H1 (cell line): Measurements from ENCODE around the gene IQCE. TPM values are rescaled to one million over a fixed set of nuclear protein-coding genes. Genes with fewer than 3 reads are reported as not detected.

Experiments
- CTCF ChIA-PET: fragments of 300-600 bp; sonication (Branson Sonifier 250); formaldehyde crosslinking; loops from one replicate; lab custom pipeline; 2021; ENCODE audit not compliant: partially characterized antibody; lab: Charles Lee
- POLR2A ChIA-PET: fragments of 300-600 bp; sonication (Branson Sonifier 250); formaldehyde crosslinking; loops from one replicate; lab custom pipeline; 2021; ENCODE audit warnings: inconsistent platforms; ENCODE audit not compliant: partially characterized antibody; lab: Charles Lee
- DNase-seq, 2 experiments: peaks; one replicate each; pipeline versions ENCODE4 v3.0.0 to v3.0.0-alpha.2; 2010 to 2022; ENCODE audit warnings: low spot score in 2 of 2, low read depth in 1 of 2, mixed read lengths in 1 of 2
- FAIRE-seq: peaks from 2 replicates; lab custom pipeline; 2011; peaks lifted over from hg19 to GRCh38; lab: Jason Lieb, UNC
- H2AFZ ChIP-seq: 2 replicates; pipeline ENCODE4 v1.8.1; 2012; ENCODE audit warnings: low read length, inconsistent platforms
- H2AK5ac ChIP-seq: 2 replicates; pipeline ENCODE4 v1.6.1; 2013; ENCODE audit warnings: low read depth, low read length
- H2BK120ac ChIP-seq: replicated peaks from 2 replicates; pipeline ENCODE3; 2013; ENCODE audit warnings: low read depth, low read length, inconsistent platforms
- H2BK12ac ChIP-seq: 2 replicates; pipeline ENCODE4 v1.6.1; 2013; ENCODE audit warnings: low read depth, low read length
- H2BK15ac ChIP-seq: 2 replicates; pipeline ENCODE4 v1.6.1; 2013; ENCODE audit warnings: low read length
- H2BK20ac ChIP-seq: 2 replicates; pipeline ENCODE4 v1.6.1; 2013; ENCODE audit warnings: low read length
- H2BK5ac ChIP-seq: 2 replicates; pipeline ENCODE4 v1.6.1; 2013; ENCODE audit warnings: low read depth, low read length
- H3K14ac ChIP-seq: 2 replicates; pipeline ENCODE4 v1.6.1; 2013; ENCODE audit warnings: inconsistent platforms; ENCODE audit not compliant: insufficient read length
- H3K18ac ChIP-seq: 2 replicates; pipeline ENCODE4 v1.6.1; 2013; ENCODE audit warnings: low read length; ENCODE audit errors: extremely low read depth
- H3K23ac ChIP-seq: 2 replicates; pipeline ENCODE4 v1.6.1; 2013; ENCODE audit warnings: inconsistent platforms; ENCODE audit not compliant: insufficient read length
- H3K23me2 ChIP-seq: 2 replicates; pipeline ENCODE4 v1.6.1; 2013; ENCODE audit warnings: low read depth, low read length
- H3K27ac ChIP-seq: 2 replicates; pipeline ENCODE4 v1.6.1; 2011; ENCODE audit warnings: low read depth, low read length, inconsistent platforms
- H3K27me3 ChIP-seq, 4 experiments: replicated peaks in 1 of 4; 1 replicate in 1 of 4; 2 replicates in 3 of 4; pipeline versions ENCODE4 v1.6.1 to v1.8.1; 2011 to 2013; ENCODE audit warnings: low read length in 3 of 4, mild to moderate bottlenecking in 3 of 4, inconsistent platforms in 2 of 4, mixed read lengths in 2 of 4, moderate library complexity in 1 of 4; ENCODE audit not compliant: control insufficient read depth in 3 of 4, insufficient read depth in 3 of 4; ENCODE audit errors: extremely low read depth in 1 of 4
- H3K36me3 ChIP-seq, 4 experiments: 2 replicates each; pipeline versions ENCODE4 v1.6.1 to v1.8.1; 2011 to 2013; ENCODE audit warnings: mild to moderate bottlenecking in 4 of 4, low read length in 3 of 4, moderate library complexity in 2 of 4, control low read depth in 1 of 4, inconsistent platforms in 1 of 4; ENCODE audit not compliant: insufficient read depth in 4 of 4, control insufficient read depth in 2 of 4
- H3K4ac ChIP-seq: replicated peaks from 2 replicates; pipeline ENCODE3; 2013; ENCODE audit warnings: low read length, low read depth, mixed read lengths, inconsistent platforms; ENCODE audit not compliant: insufficient read length
- H3K4me1 ChIP-seq, 4 experiments: replicated peaks in 1 of 4; 1 replicate in 1 of 4; 2 replicates in 3 of 4; pipeline versions ENCODE4 v1.6.1 to v1.8.1; 2011 to 2013; ENCODE audit warnings: low read length in 3 of 4, inconsistent platforms in 2 of 4, mixed read lengths in 1 of 4; ENCODE audit not compliant: insufficient read depth in 4 of 4, control insufficient read depth in 3 of 4
- H3K4me2 ChIP-seq, 2 experiments: 2 replicates each; pipeline versions ENCODE4 v1.6.1 to v1.8.1; 2011 to 2013; ENCODE audit warnings: low read depth in 2 of 2, low read length in 2 of 2, control low read depth in 1 of 2, inconsistent platforms in 1 of 2, mild to moderate bottlenecking in 1 of 2; ENCODE audit not compliant: insufficient read depth in 1 of 2
- H3K4me3 ChIP-seq, 4 experiments: fragments of 200-600, 300-600 bp in 1 of 4; sonication (generic), shearing (Covaris generic), sonication (Bioruptor Twin) in 1 of 4; 2 replicates each; pipeline versions ENCODE4 v1.5.1 to v1.8.1; 2011 to 2016; ENCODE audit warnings: low read length in 4 of 4, low read depth in 3 of 4, control low read depth in 2 of 4, inconsistent platforms in 2 of 4, mild to moderate bottlenecking in 2 of 4, mixed read lengths in 1 of 4, moderate library complexity in 1 of 4; ENCODE audit not compliant: insufficient read depth in 2 of 4; ENCODE audit errors: extremely low read depth in 1 of 4
- H3K56ac ChIP-seq: replicated peaks from 2 replicates; pipeline ENCODE3; 2013; ENCODE audit warnings: low read depth, mild to moderate bottlenecking, mixed read lengths, low read length, inconsistent platforms; ENCODE audit not compliant: insufficient read length
- H3K79me1 ChIP-seq: 2 replicates; pipeline ENCODE4 v1.6.1; 2013; ENCODE audit warnings: low read depth, low read length, control low read depth
- H3K79me2 ChIP-seq, 2 experiments: 2 replicates each; pipeline versions ENCODE4 v1.6.1 to v1.8.1; 2012 to 2013; ENCODE audit warnings: low read length in 2 of 2, mild to moderate bottlenecking in 2 of 2, inconsistent platforms in 1 of 2; ENCODE audit not compliant: insufficient read depth in 2 of 2, control insufficient read depth in 1 of 2
- H3K9ac ChIP-seq, 4 experiments: replicated peaks in 1 of 4; 1 replicate in 1 of 4; 2 replicates in 3 of 4; pipeline versions ENCODE4 v1.6.1 to v1.8.1; 2011 to 2013; ENCODE audit warnings: low read depth in 3 of 4, low read length in 3 of 4, control low read depth in 2 of 4, mild to moderate bottlenecking in 2 of 4, moderate library complexity in 2 of 4, inconsistent platforms in 1 of 4; ENCODE audit errors: extremely low read depth in 1 of 4
- H3K9me3 ChIP-seq, 2 experiments: 2 replicates each; pipeline versions ENCODE4 v1.6.1 to v1.8.1; 2012 to 2013; ENCODE audit warnings: mild to moderate bottlenecking in 2 of 2, moderate library complexity in 2 of 2, control low read depth in 1 of 2, inconsistent platforms in 1 of 2, low read depth in 1 of 2, low read length in 1 of 2, mixed read lengths in 1 of 2; ENCODE audit not compliant: insufficient read depth in 2 of 2
- H4K20me1 ChIP-seq, 2 experiments: replicated peaks in 1 of 2; 2 replicates each; pipeline versions ENCODE3 to v1.8.1; 2011 to 2013; ENCODE audit warnings: inconsistent platforms in 2 of 2, low read length in 2 of 2, mild to moderate bottlenecking in 1 of 2; ENCODE audit not compliant: insufficient read depth in 2 of 2, control insufficient read depth in 1 of 2
- H4K5ac ChIP-seq: 2 replicates; pipeline ENCODE4 v1.6.1; 2013; ENCODE audit warnings: low read length, low read depth, mixed read lengths, inconsistent platforms; ENCODE audit not compliant: insufficient read length
- H4K8ac ChIP-seq: 2 replicates; pipeline ENCODE4 v1.8.0; 2013; ENCODE audit warnings: mild to moderate bottlenecking, moderate library complexity, low read length, inconsistent platforms; ENCODE audit not compliant: insufficient read depth; ENCODE audit errors: extremely low read depth
- H4K91ac ChIP-seq: replicated peaks from 2 replicates; pipeline ENCODE3; 2013; ENCODE audit warnings: low read length, mixed read lengths, inconsistent platforms; ENCODE audit not compliant: insufficient read length
- NRF1 ChIP-seq: IDR thresholded peaks from 2 replicates; pipeline ENCODE4 v1.6.1; 2011; ENCODE audit warnings: mild to moderate bottlenecking, low read depth, low read length, improper control_type of control experiment
- POLR2A ChIP-seq, 2 experiments: IDR thresholded peaks; 1 replicate in 1 of 2; 2 replicates in 1 of 2; pipeline ENCODE4 v1.6.1; 2011; ENCODE audit warnings: low read depth in 2 of 2, low read length in 2 of 2, mild to moderate bottlenecking in 2 of 2; ENCODE audit errors: control extremely low read depth in 1 of 2
- POLR2AphosphoS5 ChIP-seq: IDR thresholded peaks from 2 replicates; pipeline ENCODE4 v1.6.1; 2011; ENCODE audit warnings: low read depth, low read length
- WGBS, 2 experiments: shearing (Covaris generic) in 1 of 2; methylation state at CpG; one replicate each; pipeline versions ENCODE4 v1.1.6 to v1.1.7; 2013 to 2015; ENCODE audit warnings: low lambda C conversion rate in 2 of 2, mixed read lengths in 2 of 2, inconsistent platforms in 1 of 2, low coverage in 1 of 2, missing lambda C conversion rate in 1 of 2; ENCODE audit not compliant: insufficient replicate concordance in 2 of 2, insufficient coverage in 1 of 2, insufficient read length in 1 of 2; ENCODE audit errors: extremely low coverage in 1 of 2, missing lambda C conversion rate in 1 of 2; 5-methylcytosine and 5-hydroxymethylcytosine counted together
- polyA plus RNA-seq, 7 experiments: library from polyadenylated mRNA; depleted of rRNA in 3 of 7; stranded (reverse) in 5 of 7; unstranded in 2 of 7; fragments of >200 nt in 5 of 7; fragments of 200-250 nt in 2 of 7; gene quantifications; 1 replicate in 5 of 7; 2 replicates in 1 of 7; 4 replicates in 1 of 7; pipeline versions ENCODE4 v1.2.1 to v1.2.3, GENCODE V29; 2011 to 2013; ENCODE audit warnings: missing spikeins in 2 of 7, mixed read lengths in 2 of 7
- total RNA-seq: library from RNA; stranded (reverse); fragmentation: NEBNext Ultra II Directional; extraction: Animal tissue kit (Norgen Biotek cat#: 25700); gene quantifications from 2 replicates; pipeline ENCODE4 v1.2.1, GENCODE V29; 2021

IQCE gene
- total and polyA plus RNA-seq, 2 of the 8 experiments (the other 6 are each of a cell fraction or from before 2014, with no cell fraction given) = 2.2 to 4.9 TPM

- H3K79me2 ChIP-seq = no peaks in the 10 kb centered on the region
- peaks cover 0 to 4% of the 10 kb centered on the region in 2 experiments; a peak in 2 of 4 replicates for H3K9me3 ChIP-seq
- no peak overlapping the region; the same call in 1 of the 2 replicates for H2BK5ac ChIP-seq
- H4K91ac ChIP-seq = no peak overlapping the region
- H2BK12ac ChIP-seq = no peak overlapping the region
- ChIA-PET CTCF (interaction anchor here (0.9 to 4.0 kb wide), 7 partner anchors 11 to 96 kb away, joined by 3 to 17 read pairs (median 7); no protein-coding TSS in a partner anchor), POLR2A (interaction anchor here (0.6 to 1.3 kb wide), 3 partner anchors 18 to 194 kb away, joined by 3 to 5 read pairs (median 3); no protein-coding TSS in a partner anchor)
- no peak overlapping the region for H2AK5ac ChIP-seq
- H3K18ac ChIP-seq = no peak overlapping the region; the same call in 1 of the 2 replicates
- H2BK120ac ChIP-seq = no peak overlapping the region
- no peak overlapping the region for H3K9ac ChIP-seq
- TF ChIP-seq POLR2AphosphoS5 (peak; percentile 53; the same call in 1 of the 2 replicates), NRF1 (no peak), POLR2A (IDR thresholded peaks at IDR 0.05; ENCODE audit: control extremely low read depth in 1 of 2, low read depth in 2 of 2, low read length in 2 of 2) (peak in 1 of 2 experiments; percentile 46; a peak in 1 of 3 replicates)
- TF ChIP-seq, all 59 proteins: peak for 2
- Histone ChIP-seq H2BK20ac (no peak overlapping the region), H3K23ac (no peak overlapping the region), H4K5ac (no peak overlapping the region), H3K27ac (no peak overlapping the region; the same call in 1 of the 2 replicates), H2BK15ac (no peak overlapping the region), H3K4me1 (peaks cover 0 to 4% (median under 1%) of the 10 kb centered on the region in 4 experiments; a peak in 2 of 7 replicates), H4K8ac (no peak overlapping the region; the same call in 1 of the 2 replicates), H3K14ac (no peak overlapping the region), H2AFZ (no peak overlapping the region), H3K79me1 (no peaks in the 10 kb centered on the region), H3K23me2 (no peaks in the 10 kb centered on the region), H3K56ac (no peak overlapping the region), H3K4me2 (no peak overlapping the region), H4K20me1 (peaks cover 0 to 12% of the 10 kb centered on the region in 2 experiments), H3K4me3 (no peak overlapping the region), H3K4ac (no peak overlapping the region), H3K27me3 (peaks cover 0 to 4% (median 0%) of the 10 kb centered on the region in 4 experiments; a peak in 1 of 7 replicates), H3K36me3 (peaks cover 0 to 28% (median 3%) of the 10 kb centered on the region in 4 experiments; a peak in 5 of 8 replicates)
- FAIRE-seq = no peak
- DNase-seq = no peak
- WGBS, 2 experiments = 91% methylated on average over 22 of the region's 30 CpGs; no CpG with 5 or more reads in 1 of the 2 experiments
Measured at GRCh38 chr7:2663121-2663886, 104.5 kb downstream of the IQCE start.
